ENCODE data around the gene CACNA1B.

- TF ChIP-seq NFRKB (IDR thresholded peaks at IDR 0.05) (no peak), FOXM1 (IDR thresholded peaks at IDR 0.05; ENCODE audit: borderline replicate concordance) (no peak), FOXK2 (IDR thresholded peaks at IDR 0.05) (no peak), HDGF (IDR thresholded peaks at IDR 0.05; ENCODE audit: borderline replicate concordance) (no peak)
Observed at GRCh38 chr9:137924761-137925369, 47.3 kb downstream of the CACNA1B start.

Measured in HEK293T (cell line).